ENCODE data around the gene CDCA3. TPM values are rescaled to one million over a fixed set of nuclear protein-coding genes. Genes with fewer than 3 reads are reported as not detected.

The CDCA3 gene
- total RNA-seq, 2 experiments from 2014 or later: 151 to 222 TPM

- H3K9me2 ChIP-seq (ENCODE audit: insufficient read depth, low read length): no peaks in the 10 kb centered on the region
- no peaks in the 10 kb centered on the region for H3K36me3 ChIP-seq (ENCODE audit: insufficient read depth, low read length)
- BruUV-seq (replicated peaks): no TSS peak
- no peak for DNase-seq (ENCODE audit: low spot score)
- TF ChIP-seq CTCF (conservative IDR thresholded peaks at IDR 0.05; ENCODE audit: low read length) (no peak), EZH2phosphoT487 (IDR thresholded peaks at IDR 0.05; ENCODE audit: borderline replicate concordance, low read depth, low read length) (no peak)
- H3K4me2 ChIP-seq (ENCODE audit: low read length): no peak overlapping the region
- no peaks in the 10 kb centered on the region for H3K79me2 ChIP-seq (ENCODE audit: insufficient read depth, low read depth, low read length)
- no peak overlapping the region for H3K27ac ChIP-seq (ENCODE audit: low read depth, low read length, poor library complexity, severe bottlenecking)
- H4K20me1 ChIP-seq (ENCODE audit: insufficient read depth, low read length): no peaks in the 10 kb centered on the region
- H2AFZ ChIP-seq (ENCODE audit: low read length): no peak overlapping the region
- no peaks in the 10 kb centered on the region for H3K9me3 ChIP-seq (ENCODE audit: low read length)
- intact Hi-C loops (cut with micrococcal nuclease; ENCODE audit: unreplicated experiment): no loop called here
- CTCF ChIA-PET (ENCODE audit: unreplicated experiment): no interaction called here
- POLR2A ChIA-PET: interaction anchor here (0.9 kb wide), 1 partner anchor 9 kb away, joined by 5 read pairs; no protein-coding TSS in a partner anchor
- no peak overlapping the region for H3K4me3 ChIP-seq (ENCODE audit: low read depth, low read length, poor library complexity, severe bottlenecking)
- peaks cover 26% of the 10 kb centered on the region for H3K4me1 ChIP-seq (ENCODE audit: insufficient read depth, low read length, poor library complexity, severe bottlenecking)
Measured at GRCh38 chr12:6832125-6832524, 19.0 kb downstream of the CDCA3 start.

DNA sequence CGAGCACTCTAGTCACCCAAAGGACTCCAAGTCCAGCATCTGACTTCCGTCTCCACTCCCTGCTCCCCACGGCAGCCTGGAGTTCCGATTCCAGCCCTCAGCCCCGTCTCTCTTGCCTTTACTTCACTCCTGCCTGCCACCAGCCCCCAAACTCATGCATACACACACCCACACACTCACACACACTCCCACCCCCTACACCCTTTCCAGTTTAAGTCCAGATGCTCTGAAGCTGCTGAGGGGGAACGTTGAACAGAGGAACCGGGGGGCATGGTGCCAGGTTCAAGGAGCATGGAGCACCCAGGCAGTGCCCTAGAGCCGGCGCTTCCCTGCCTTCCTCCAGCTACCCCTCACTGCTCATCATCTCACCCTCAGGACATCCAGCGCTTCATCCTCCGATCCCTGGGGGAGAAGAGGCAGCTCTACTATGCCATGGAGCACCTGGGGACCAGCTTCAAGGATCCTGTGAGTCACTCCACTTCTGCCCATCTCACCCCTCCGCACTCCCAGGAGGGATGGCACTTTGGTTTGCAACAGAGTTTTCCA lies 19.6 kb downstream of the CDCA3 start:
- ChIA-PET POLR2A (interaction anchor here (0.9 kb wide), 1 partner anchor 8 kb away, joined by 5 read pairs; no protein-coding TSS in a partner anchor), CTCF (ENCODE audit: unreplicated experiment) (no interaction called here)
- DNase-seq (ENCODE audit: low spot score): no peak
- Histone ChIP-seq H3K9me2 (ENCODE audit: insufficient read depth, low read length) (no peaks in the 10 kb centered on the region), H3K36me3 (ENCODE audit: insufficient read depth, low read length) (no peaks in the 10 kb centered on the region), H3K9me3 (ENCODE audit: low read length) (no peaks in the 10 kb centered on the region), H3K4me2 (ENCODE audit: low read length) (no peak overlapping the region), H3K79me2 (ENCODE audit: insufficient read depth, low read depth, low read length) (no peaks in the 10 kb centered on the region), H3K4me1 (ENCODE audit: insufficient read depth, low read length, poor library complexity, severe bottlenecking) (peaks cover 26% of the 10 kb centered on the region), H2AFZ (ENCODE audit: low read length) (no peak overlapping the region), H3K27ac (ENCODE audit: low read depth, low read length, poor library complexity, severe bottlenecking) (no peak overlapping the region), H3K4me3 (ENCODE audit: low read depth, low read length, poor library complexity, severe bottlenecking) (no peak overlapping the region), H4K20me1 (ENCODE audit: insufficient read depth, low read length) (no peaks in the 10 kb centered on the region)
- no peak for TF ChIP-seq EZH2phosphoT487 (IDR thresholded peaks at IDR 0.05; ENCODE audit: borderline replicate concordance, low read depth, low read length)
- no peak for TF ChIP-seq CTCF (conservative IDR thresholded peaks at IDR 0.05; ENCODE audit: low read length)
- intact Hi-C loops (cut with micrococcal nuclease; ENCODE audit: unreplicated experiment): no loop called here
- BruUV-seq (replicated peaks): no TSS peak

DNA sequence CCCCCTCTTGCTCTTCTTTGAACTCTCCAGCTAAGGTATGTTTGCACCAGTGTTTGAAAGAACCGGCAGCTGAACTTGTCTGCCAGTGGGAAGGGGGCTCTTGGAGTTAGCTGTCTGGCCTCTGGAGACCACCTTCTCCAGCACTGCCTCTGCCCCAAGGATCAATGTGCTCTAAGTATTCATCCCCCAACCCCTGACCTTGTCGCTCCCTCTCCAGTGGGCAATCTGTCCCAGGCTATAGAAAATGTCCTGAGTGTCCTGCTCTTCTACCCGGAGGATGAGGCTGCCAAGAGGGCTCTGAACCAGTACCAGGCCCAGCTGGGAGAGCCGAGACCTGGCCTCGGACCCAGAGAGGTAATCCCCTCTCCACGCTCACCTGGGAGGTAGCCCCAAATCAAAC lies 20.1 kb downstream of the CDCA3 start:
- ChIA-PET POLR2A (interaction anchor here (1.2 kb wide), 1 partner anchor 18 kb away, joined by 5 read pairs; no protein-coding TSS in a partner anchor), CTCF (ENCODE audit: unreplicated experiment) (interaction anchor here (1.3 kb wide), 1 partner anchor 9 kb away, joined by 5 read pairs; no protein-coding TSS in a partner anchor)
- no peak overlapping the region for H3K27ac ChIP-seq (ENCODE audit: low read depth, low read length, poor library complexity, severe bottlenecking)
- H3K79me2 ChIP-seq (ENCODE audit: insufficient read depth, low read depth, low read length): no peaks in the 10 kb centered on the region
- no peak for DNase-seq (ENCODE audit: low spot score)
- intact Hi-C loops (cut with micrococcal nuclease; ENCODE audit: unreplicated experiment): no loop called here
- no peaks in the 10 kb centered on the region for H4K20me1 ChIP-seq (ENCODE audit: insufficient read depth, low read length)
- H3K9me3 ChIP-seq (ENCODE audit: low read length): no peaks in the 10 kb centered on the region
- no peak overlapping the region for H2AFZ ChIP-seq (ENCODE audit: low read length)
- H3K36me3 ChIP-seq (ENCODE audit: insufficient read depth, low read length): no peaks in the 10 kb centered on the region
- H3K9me2 ChIP-seq (ENCODE audit: insufficient read depth, low read length): no peaks in the 10 kb centered on the region
- peaks cover 26% of the 10 kb centered on the region for H3K4me1 ChIP-seq (ENCODE audit: insufficient read depth, low read length, poor library complexity, severe bottlenecking)
- no peak overlapping the region for H3K4me2 ChIP-seq (ENCODE audit: low read length)
- no peak for TF ChIP-seq CTCF (conservative IDR thresholded peaks at IDR 0.05; ENCODE audit: low read length)
- no peak for TF ChIP-seq EZH2phosphoT487 (IDR thresholded peaks at IDR 0.05; ENCODE audit: borderline replicate concordance, low read depth, low read length)
- H3K4me3 ChIP-seq (ENCODE audit: low read depth, low read length, poor library complexity, severe bottlenecking): no peak overlapping the region
- BruUV-seq (replicated peaks): no TSS peak

All from OCI-LY7 (cell line).